SK-N-SH (cell line): Measurements from ENCODE around the gene TRIM40. TPM values are rescaled to one million over a fixed set of nuclear protein-coding genes. Genes with fewer than 3 reads are reported as not detected.

Experiments used
- CTCF ChIA-PET: fragments of 300-600, 350-600 bp; formaldehyde crosslinking; extraction: SDS; loops from one replicate; lab custom pipeline; 2021; lab: Yijun Ruan, JAX
- POLR2A ChIA-PET: fragments of 350-600 bp; sonication (Branson Sonifier 250); formaldehyde crosslinking; extraction: SDS; loops from one replicate; lab custom pipeline; 2020; ENCODE audit warnings: antibody characterized with exemption, inconsistent platforms; lab: Yijun Ruan, JAX
- DNase-seq: peaks from one replicate; pipeline ENCODE4 v3.0.0; 2012
- H2AFZ ChIP-seq: fragments of 200-600 bp; sonication (generic); 2 replicates; pipeline ENCODE4 v1.8.1; 2016; ENCODE audit warnings: antibody characterized with exemption, mild to moderate bottlenecking, low read depth
- H3F3A ChIP-seq: fragments of 200-600 bp; sonication (generic); replicated peaks from 2 replicates; pipeline ENCODE3; 2016; ENCODE audit warnings: antibody characterized with exemption, mild to moderate bottlenecking; ENCODE audit not compliant: insufficient read depth
- H3K27ac ChIP-seq, 2 experiments: fragments of 200-500 bp in 1 of 2; fragments of 200-600 bp in 1 of 2; sonication (Bioruptor generic) in 1 of 2; sonication (generic), shearing (Covaris generic) in 1 of 2; 2 replicates each; pipeline versions ENCODE4 v1.5.1 to v1.6.1; 2014 to 2016; ENCODE audit warnings: low read depth in 2 of 2, inconsistent platforms in 1 of 2, low read length in 1 of 2, mild to moderate bottlenecking in 1 of 2, mixed read lengths in 1 of 2
- H3K27me3 ChIP-seq: fragments of 200-600 bp; sonication (generic), shearing (Covaris generic); 2 replicates; pipeline ENCODE4 v1.6.1; 2016; ENCODE audit warnings: mixed run types; ENCODE audit not compliant: insufficient read depth
- H3K36me3 ChIP-seq, 2 experiments: fragments of 200-500 bp in 1 of 2; fragments of 200-600 bp in 1 of 2; sonication (Bioruptor generic) in 1 of 2; sonication (generic) in 1 of 2; replicated peaks in 1 of 2; 2 replicates each; pipeline versions ENCODE3 to v1.5.1; 2014 to 2016; ENCODE audit warnings: low read length in 1 of 2, mild to moderate bottlenecking in 1 of 2; ENCODE audit not compliant: insufficient read depth in 2 of 2, control insufficient read depth in 1 of 2
- H3K4me1 ChIP-seq, 2 experiments: fragments of 200-500 bp in 1 of 2; fragments of 200-600 bp in 1 of 2; sonication (Bioruptor generic) in 1 of 2; sonication (generic), shearing (Covaris generic) in 1 of 2; 2 replicates each; pipeline versions ENCODE4 v1.5.1 to v1.6.1; 2014 to 2016; ENCODE audit warnings: low read depth in 1 of 2, low read length in 1 of 2, mixed run types in 1 of 2; ENCODE audit not compliant: insufficient read depth in 2 of 2, control insufficient read depth in 1 of 2
- H3K4me2 ChIP-seq: fragments of 200-600 bp; sonication (generic), shearing (Covaris generic); 2 replicates; pipeline ENCODE4 v1.6.1; 2017; ENCODE audit warnings: mixed run types
- H3K4me3 ChIP-seq, 2 experiments: fragments of 200-500 bp in 1 of 2; fragments of 200-600 bp in 1 of 2; sonication (Bioruptor generic) in 1 of 2; sonication (generic), shearing (Covaris generic) in 1 of 2; 2 replicates each; pipeline versions ENCODE4 v1.5.1 to v1.8.1; 2014 to 2016; ENCODE audit warnings: low read depth in 2 of 2, inconsistent platforms in 1 of 2, low read length in 1 of 2, mild to moderate bottlenecking in 1 of 2, mixed read lengths in 1 of 2, moderate library complexity in 1 of 2
- H3K79me2 ChIP-seq: fragments of 200-600 bp; sonication (generic); 2 replicates; pipeline ENCODE4 v1.8.1; 2017; ENCODE audit warnings: mild to moderate bottlenecking; ENCODE audit not compliant: insufficient read depth
- H3K9ac ChIP-seq: fragments of 200-600 bp; sonication (generic); 2 replicates; pipeline ENCODE4 v1.6.1; 2017; ENCODE audit warnings: mixed run types
- H3K9me2 ChIP-seq: fragments of 200-600 bp; sonication (generic); 2 replicates; pipeline ENCODE4 v1.6.1; 2017; ENCODE audit warnings: mixed run types
- H3K9me3 ChIP-seq: fragments of 200-600 bp; sonication (generic); 2 replicates; pipeline ENCODE4 v1.6.1; 2017; ENCODE audit warnings: mixed run types, mild to moderate bottlenecking, moderate library complexity
- H4K20me1 ChIP-seq: fragments of 200-600 bp; sonication (generic); 2 replicates; pipeline ENCODE4 v1.6.1; 2017; ENCODE audit warnings: mild to moderate bottlenecking, mixed run types; ENCODE audit not compliant: insufficient read depth
- EZH2phosphoT487 ChIP-seq: fragments of 200-600 bp; sonication (generic); IDR thresholded peaks from 2 replicates; pipeline ENCODE4 v1.6.1; 2017; ENCODE audit warnings: low read depth, mixed run types, mild to moderate bottlenecking, antibody characterized with exemption, moderate library complexity, borderline replicate concordance
- GABPA ChIP-seq: IDR thresholded peaks from 2 replicates; pipeline ENCODE4 v1.4.0; 2012; ENCODE audit warnings: low read depth, mild to moderate bottlenecking
- GATA2 ChIP-seq: sonication (generic); formaldehyde crosslinking; IDR thresholded peaks from 2 replicates; pipeline ENCODE4 v1.5.0; 2020; ENCODE audit warnings: mild to moderate bottlenecking, missing genetic modification reagents
- MEF2A ChIP-seq: IDR thresholded peaks from 2 replicates; pipeline ENCODE4 v1.4.0; 2012; ENCODE audit warnings: low read depth, borderline replicate concordance
- NFIC ChIP-seq: IDR thresholded peaks from 2 replicates; pipeline ENCODE4 v1.4.0; 2012; ENCODE audit warnings: borderline replicate concordance
- RFX5 ChIP-seq: IDR thresholded peaks from 2 replicates; pipeline ENCODE4 v1.6.1; 2012; ENCODE audit warnings: mild to moderate bottlenecking, improper control_type of control experiment, low read length
- SIN3A ChIP-seq: IDR thresholded peaks from 2 replicates; pipeline ENCODE4 v1.6.1; 2012; ENCODE audit warnings: low read depth, mild to moderate bottlenecking, low read length, moderate library complexity, borderline replicate concordance
- TAF1 ChIP-seq: IDR thresholded peaks from 2 replicates; pipeline ENCODE4 v1.6.1; 2012; ENCODE audit warnings: low read depth, mild to moderate bottlenecking, low read length, moderate library complexity, borderline replicate concordance
- WGBS: methylation state at CpG from one replicate; pipeline ENCODE4 v1.1.6; 2017; ENCODE audit warnings: low lambda C conversion rate; 5-methylcytosine and 5-hydroxymethylcytosine counted together
- polyA plus RNA-seq, 3 experiments: library from polyadenylated mRNA; depleted of rRNA; stranded (reverse); fragments of >200 nt; gene quantifications; 2 replicates each; pipeline ENCODE4 v1.2.3, GENCODE V29; 2012
- small RNA-seq, 7 experiments: library from RNA; depleted of rRNA; stranded (forward); fragments of <200 nt; gene quantifications; one replicate each; pipeline ENCODE3, GENCODE V24; 2012
- TF ChIP-seq, protein P1 (sequence below): IDR thresholded peaks from 2 replicates; pipeline ENCODE4 v1.4.0; 2012; ENCODE audit warnings: low read depth, borderline replicate concordance

TRIM40 gene
- polyA plus RNA-seq, 1 of the 3 experiments (the other 2 are of a cell fraction): not detected

DNA sequence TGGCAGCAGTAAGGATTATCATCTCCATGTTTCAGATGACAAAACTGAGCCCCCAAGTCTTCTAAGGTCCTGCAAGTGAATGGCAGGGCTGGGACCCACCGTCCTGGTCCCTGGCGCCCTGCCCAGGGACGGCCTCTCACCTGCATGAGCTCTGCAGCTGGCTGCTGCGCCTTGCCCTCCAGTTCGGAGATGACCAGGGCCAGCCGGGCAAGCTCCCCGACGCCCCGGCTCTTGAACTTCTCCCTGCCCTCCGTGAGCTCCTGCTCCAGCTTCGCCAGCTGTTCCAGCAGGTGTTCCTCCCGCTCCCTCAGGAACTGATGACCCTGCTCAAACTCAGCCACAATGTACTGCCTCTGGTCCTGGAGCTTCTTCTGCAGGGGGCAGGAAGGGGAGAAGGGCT is 60.4 kb downstream of the TRIM40 start:
- H3K9ac ChIP-seq: no peak overlapping the region
- H2AFZ ChIP-seq: no peak overlapping the region
- DNase-seq: no peak
- no peaks in the 10 kb centered on the region for H3F3A ChIP-seq
- 96% methylated on average over 8 of the region's 12 CpGs for WGBS
- no peak for TF ChIP-seq TAF1
- TF ChIP-seq, protein P1, sequence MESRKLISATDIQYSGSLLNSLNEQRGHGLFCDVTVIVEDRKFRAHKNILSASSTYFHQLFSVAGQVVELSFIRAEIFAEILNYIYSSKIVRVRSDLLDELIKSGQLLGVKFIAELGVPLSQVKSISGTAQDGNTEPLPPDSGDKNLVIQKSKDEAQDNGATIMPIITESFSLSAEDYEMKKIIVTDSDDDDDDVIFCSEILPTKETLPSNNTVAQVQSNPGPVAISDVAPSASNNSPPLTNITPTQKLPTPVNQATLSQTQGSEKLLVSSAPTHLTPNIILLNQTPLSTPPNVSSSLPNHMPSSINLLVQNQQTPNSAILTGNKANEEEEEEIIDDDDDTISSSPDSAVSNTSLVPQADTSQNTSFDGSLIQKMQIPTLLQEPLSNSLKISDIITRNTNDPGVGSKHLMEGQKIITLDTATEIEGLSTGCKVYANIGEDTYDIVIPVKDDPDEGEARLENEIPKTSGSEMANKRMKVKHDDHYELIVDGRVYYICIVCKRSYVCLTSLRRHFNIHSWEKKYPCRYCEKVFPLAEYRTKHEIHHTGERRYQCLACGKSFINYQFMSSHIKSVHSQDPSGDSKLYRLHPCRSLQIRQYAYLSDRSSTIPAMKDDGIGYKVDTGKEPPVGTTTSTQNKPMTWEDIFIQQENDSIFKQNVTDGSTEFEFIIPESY: no peak
- TF ChIP-seq MEF2A: no peak
- no peak for TF ChIP-seq SIN3A
- TF ChIP-seq GATA2 (CRISPR knock-in tag): no peak
- no peak for TF ChIP-seq RFX5
- TF ChIP-seq GABPA: no peak
- TF ChIP-seq NFIC: no peak
- TF ChIP-seq EZH2phosphoT487: no peak
- H3K4me1 ChIP-seq: no peaks in the 10 kb centered on the region; a peak in 1 of 4 replicates
- H3K9me3 ChIP-seq: no peaks in the 10 kb centered on the region
- H3K4me2 ChIP-seq: no peak overlapping the region
- H3K27ac ChIP-seq: no peak overlapping the region
- peaks cover 34 to 50% of the 10 kb centered on the region in 2 experiments for H3K36me3 ChIP-seq
- no peak overlapping the region for H3K4me3 ChIP-seq
- no peaks in the 10 kb centered on the region for H3K9me2 ChIP-seq
- H3K27me3 ChIP-seq: no peaks in the 10 kb centered on the region
- ChIA-PET CTCF (interaction anchor here (1.4 kb wide), 1 partner anchor 15 kb away, joined by 3 read pairs; no protein-coding TSS in a partner anchor), POLR2A (interaction anchor here (1.3 kb wide), 1 partner anchor 12 kb away, joined by 3 read pairs; no protein-coding TSS in a partner anchor)
- H3K79me2 ChIP-seq: peaks cover 11% of the 10 kb centered on the region; the same call in 1 of the 2 replicates
- H4K20me1 ChIP-seq: no peaks in the 10 kb centered on the region

Small RNAs within 50 kb of the gene (small RNA-seq; reads per million reads assigned to genes)
- 0 reads per million in 7 experiments for gene RF00554

Other genes with a start within 250 kb of the TRIM40 start
- 250 and 312 TPM in 2 replicates for gene HLA-A, start 193.6 kb upstream of the TRIM40 start, polyA plus RNA-seq (2012; rRNA removed)
- 30.0 and 40.6 TPM in 2 replicates for gene POLR1H, start 74.9 kb upstream of the TRIM40 start, polyA plus RNA-seq (2012; rRNA removed)
- 46.8 and 52.8 TPM in 2 replicates for gene PPP1R11, start 68.9 kb upstream of the TRIM40 start, polyA plus RNA-seq (2012; rRNA removed)
- gene RNF39, start 60.4 kb upstream of the TRIM40 start, polyA plus RNA-seq (2012; rRNA removed): not detected in 2 replicates
- not detected in 2 replicates for gene TRIM31, start 23.1 kb upstream of the TRIM40 start, polyA plus RNA-seq (2012; rRNA removed)
- gene TRIM10, start 25.1 kb downstream of the TRIM40 start, polyA plus RNA-seq (2012; rRNA removed): not detected in 2 replicates
- not detected in 2 replicates for gene TRIM15, start 27.4 kb downstream of the TRIM40 start, polyA plus RNA-seq (2012; rRNA removed)
- gene TRIM26, start 77.3 kb downstream of the TRIM40 start, polyA plus RNA-seq (2012; rRNA removed): 23.5 and 26.1 TPM in 2 replicates
- gene TRIM39, start 190.8 kb downstream of the TRIM40 start, polyA plus RNA-seq (2012; rRNA removed): 6.5 and 7.4 TPM in 2 replicates
- 68.8 and 108 TPM in 2 replicates for gene RPP21, start 209.0 kb downstream of the TRIM40 start, polyA plus RNA-seq (2012; rRNA removed)